ENCODE data around the gene TOP2B. TPM values are rescaled to one million over a fixed set of nuclear protein-coding genes. Genes with fewer than 3 reads are reported as not detected.

TOP2B gene, protein sequence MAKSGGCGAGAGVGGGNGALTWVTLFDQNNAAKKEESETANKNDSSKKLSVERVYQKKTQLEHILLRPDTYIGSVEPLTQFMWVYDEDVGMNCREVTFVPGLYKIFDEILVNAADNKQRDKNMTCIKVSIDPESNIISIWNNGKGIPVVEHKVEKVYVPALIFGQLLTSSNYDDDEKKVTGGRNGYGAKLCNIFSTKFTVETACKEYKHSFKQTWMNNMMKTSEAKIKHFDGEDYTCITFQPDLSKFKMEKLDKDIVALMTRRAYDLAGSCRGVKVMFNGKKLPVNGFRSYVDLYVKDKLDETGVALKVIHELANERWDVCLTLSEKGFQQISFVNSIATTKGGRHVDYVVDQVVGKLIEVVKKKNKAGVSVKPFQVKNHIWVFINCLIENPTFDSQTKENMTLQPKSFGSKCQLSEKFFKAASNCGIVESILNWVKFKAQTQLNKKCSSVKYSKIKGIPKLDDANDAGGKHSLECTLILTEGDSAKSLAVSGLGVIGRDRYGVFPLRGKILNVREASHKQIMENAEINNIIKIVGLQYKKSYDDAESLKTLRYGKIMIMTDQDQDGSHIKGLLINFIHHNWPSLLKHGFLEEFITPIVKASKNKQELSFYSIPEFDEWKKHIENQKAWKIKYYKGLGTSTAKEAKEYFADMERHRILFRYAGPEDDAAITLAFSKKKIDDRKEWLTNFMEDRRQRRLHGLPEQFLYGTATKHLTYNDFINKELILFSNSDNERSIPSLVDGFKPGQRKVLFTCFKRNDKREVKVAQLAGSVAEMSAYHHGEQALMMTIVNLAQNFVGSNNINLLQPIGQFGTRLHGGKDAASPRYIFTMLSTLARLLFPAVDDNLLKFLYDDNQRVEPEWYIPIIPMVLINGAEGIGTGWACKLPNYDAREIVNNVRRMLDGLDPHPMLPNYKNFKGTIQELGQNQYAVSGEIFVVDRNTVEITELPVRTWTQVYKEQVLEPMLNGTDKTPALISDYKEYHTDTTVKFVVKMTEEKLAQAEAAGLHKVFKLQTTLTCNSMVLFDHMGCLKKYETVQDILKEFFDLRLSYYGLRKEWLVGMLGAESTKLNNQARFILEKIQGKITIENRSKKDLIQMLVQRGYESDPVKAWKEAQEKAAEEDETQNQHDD (N-terminal part only)
- 100 to 1,000 TPM in 3 of 5 donors, 10 to 100 TPM in 2; 35.6 to 266 (median 113) TPM for total RNA-seq
- polyA plus RNA-seq: 10 to 100 TPM; 39.7 to 43.6 (median 39.9) TPM
- long read RNA-seq, donor 1: 0 reads
- long read RNA-seq, donor 2, full-length matches to known transcripts: 5 of 11 reads
- long read RNA-seq, donor 2, partial matches to known transcripts: 6 of 11 reads
- long read RNA-seq, donor 2, other reads (novel, unspliced or antisense): 0 of 11 reads
- long read RNA-seq, donor 3, partial matches to known transcripts: 13 of 13 reads
- long read RNA-seq, donor 3, other reads (novel, unspliced or antisense): 0 of 13 reads
- long read RNA-seq, donor 4: 0 reads
- long read RNA-seq, donor 5, full-length matches to known transcripts: 4 of 4 reads
- long read RNA-seq, donor 5, partial matches to known transcripts: 0 of 4 reads
- long read RNA-seq, donor 5, other reads (novel, unspliced or antisense): 0 of 4 reads
- long read RNA-seq, donor 6: 0 reads
- long read RNA-seq, donor 7, full-length matches to known transcripts: 4 of 4 reads
- long read RNA-seq, donor 7, partial matches to known transcripts: 0 of 4 reads
- long read RNA-seq, donor 7, other reads (novel, unspliced or antisense): 0 of 4 reads
- long read RNA-seq, donor 8, full-length matches to known transcripts: 3 of 3 reads
- long read RNA-seq, donor 8, partial matches to known transcripts: 0 of 3 reads
- long read RNA-seq, donor 8, other reads (novel, unspliced or antisense): 0 of 3 reads
- long read RNA-seq, donor 9, full-length matches to known transcripts: 1 of 1 reads
- long read RNA-seq, donor 9, partial matches to known transcripts: 0 of 1 reads
- long read RNA-seq, donor 9, other reads (novel, unspliced or antisense): 0 of 1 reads
- long read RNA-seq, donor 10: 0 reads

DNA sequence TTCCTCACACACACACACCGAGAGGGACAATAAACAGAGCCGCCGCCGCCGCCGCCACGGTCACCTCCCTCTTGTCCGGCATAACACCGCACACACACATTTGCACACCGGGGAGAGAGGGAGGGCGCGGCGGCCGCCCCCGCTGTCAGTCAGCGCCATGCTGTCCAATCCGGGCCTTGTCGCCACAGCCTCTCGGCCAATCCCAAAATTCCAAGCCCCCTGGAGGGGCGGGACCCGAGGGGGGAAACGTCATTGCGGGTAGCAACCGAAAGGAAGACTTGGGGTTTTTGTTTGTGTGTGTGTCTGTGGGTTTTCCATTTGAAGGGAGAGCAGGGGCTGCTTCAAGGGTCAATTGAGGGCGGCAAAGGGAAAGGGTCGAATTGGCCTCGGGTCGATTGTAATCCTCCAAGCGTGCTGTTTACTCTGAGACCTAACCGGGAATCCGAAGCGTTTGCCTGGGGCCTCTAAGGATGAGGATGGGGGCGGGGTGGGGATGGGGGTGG lies at the start of gene TOP2B:
Gene TOP2B, minus strand, starts transcription at position 96 of the 503 bp plus-strand sequence. CDS start 610 bp downstream, outside the sequence.
- intact Hi-C loops (cut with DNase I; ENCODE audit: low total_unique reads): loop anchor here (5.0 kb wide), 1 partner anchor 117 kb away; the partner anchor contains the start of gene NGLY1
- H3K27ac ChIP-seq: peak within 1 kb of the TSS; percentile 96 to 100 (median 99)
- no peaks in the 10 kb centered on the region for H3K27me3 ChIP-seq
- no peaks in the 10 kb centered on the region for H3K9me3 ChIP-seq
- peak within 1 kb of the TSS; percentile 65 to 86 (median 84) for H3K4me3 ChIP-seq
- peak; percentile 96 to 99 for DNase-seq
- peaks cover 20 to 46% (median 33%) of the 10 kb centered on the region in 4 donors for H3K4me1 ChIP-seq
- no peaks in the 10 kb centered on the region for H3K36me3 ChIP-seq
- WGBS, 5 donors: 0 to 1% (median 0%) methylated on average over 24 to 33 of the region's 33 CpGs
- TF ChIP-seq, protein P1, sequence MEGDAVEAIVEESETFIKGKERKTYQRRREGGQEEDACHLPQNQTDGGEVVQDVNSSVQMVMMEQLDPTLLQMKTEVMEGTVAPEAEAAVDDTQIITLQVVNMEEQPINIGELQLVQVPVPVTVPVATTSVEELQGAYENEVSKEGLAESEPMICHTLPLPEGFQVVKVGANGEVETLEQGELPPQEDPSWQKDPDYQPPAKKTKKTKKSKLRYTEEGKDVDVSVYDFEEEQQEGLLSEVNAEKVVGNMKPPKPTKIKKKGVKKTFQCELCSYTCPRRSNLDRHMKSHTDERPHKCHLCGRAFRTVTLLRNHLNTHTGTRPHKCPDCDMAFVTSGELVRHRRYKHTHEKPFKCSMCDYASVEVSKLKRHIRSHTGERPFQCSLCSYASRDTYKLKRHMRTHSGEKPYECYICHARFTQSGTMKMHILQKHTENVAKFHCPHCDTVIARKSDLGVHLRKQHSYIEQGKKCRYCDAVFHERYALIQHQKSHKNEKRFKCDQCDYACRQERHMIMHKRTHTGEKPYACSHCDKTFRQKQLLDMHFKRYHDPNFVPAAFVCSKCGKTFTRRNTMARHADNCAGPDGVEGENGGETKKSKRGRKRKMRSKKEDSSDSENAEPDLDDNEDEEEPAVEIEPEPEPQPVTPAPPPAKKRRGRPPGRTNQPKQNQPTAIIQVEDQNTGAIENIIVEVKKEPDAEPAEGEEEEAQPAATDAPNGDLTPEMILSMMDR (IDR thresholded peaks at IDR 0.05): no peak
- TF ChIP-seq POLR2A (IDR thresholded peaks at IDR 0.05) (peak in 2 of 4 donors; percentile 74 to 90), POLR2AphosphoS5 (IDR thresholded peaks at IDR 0.05) (peak; percentile 83 to 92 (median 88)), EP300 (IDR thresholded peaks at IDR 0.05) (no peak)

DNA sequence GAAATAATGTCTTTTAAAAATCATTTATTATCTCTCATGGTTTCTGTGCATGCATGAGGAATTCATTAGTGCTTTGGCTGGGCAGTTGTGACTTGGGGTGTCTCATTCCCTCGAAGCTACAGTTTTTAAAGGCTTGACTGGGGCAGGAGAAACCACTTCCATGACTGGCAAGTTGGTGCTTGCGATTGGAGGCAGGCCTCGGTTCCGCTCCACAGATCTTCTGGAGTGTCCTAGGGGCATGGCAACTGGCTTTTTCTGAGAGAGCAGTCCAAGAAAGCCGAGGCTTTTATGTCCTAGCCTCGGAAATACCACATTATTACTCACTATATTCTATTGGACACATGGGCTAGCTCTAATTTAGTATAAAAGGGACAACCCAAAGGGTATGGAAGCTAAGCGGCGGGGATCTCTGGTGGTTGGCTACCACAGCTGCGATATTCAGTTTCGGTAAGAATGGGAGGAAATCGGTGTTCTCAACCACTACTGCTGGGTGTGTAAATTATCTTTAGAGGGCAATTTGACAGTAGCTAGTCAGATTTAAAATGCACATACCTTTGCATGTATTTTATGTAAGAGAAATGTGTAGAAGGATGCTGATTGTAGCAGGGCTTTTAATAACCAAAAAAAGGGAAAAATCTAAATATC lies 48.8 kb upstream of the TOP2B start:
- TF ChIP-seq, protein P1 (IDR thresholded peaks at IDR 0.05): no peak
- no peak for TF ChIP-seq POLR2A (IDR thresholded peaks at IDR 0.05)
- TF ChIP-seq EP300 (IDR thresholded peaks at IDR 0.05): no peak
- no peak for TF ChIP-seq POLR2AphosphoS5 (IDR thresholded peaks at IDR 0.05)
- peaks cover 0 to 4% (median 0%) of the 10 kb centered on the region in 4 donors for H3K36me3 ChIP-seq
- no peaks in the 10 kb centered on the region for H3K4me1 ChIP-seq
- no peak for DNase-seq
- no peak overlapping the region for H3K27ac ChIP-seq
- H3K4me3 ChIP-seq: no peak overlapping the region
- H3K9me3 ChIP-seq: no peaks in the 10 kb centered on the region
- 88 to 92% (median 92%) methylated on average over 11 of the region's 11 CpGs for WGBS, 5 donors
- H3K27me3 ChIP-seq: no peaks in the 10 kb centered on the region
- intact Hi-C loops (cut with DNase I; ENCODE audit: low total_unique reads): no loop called here

DNA sequence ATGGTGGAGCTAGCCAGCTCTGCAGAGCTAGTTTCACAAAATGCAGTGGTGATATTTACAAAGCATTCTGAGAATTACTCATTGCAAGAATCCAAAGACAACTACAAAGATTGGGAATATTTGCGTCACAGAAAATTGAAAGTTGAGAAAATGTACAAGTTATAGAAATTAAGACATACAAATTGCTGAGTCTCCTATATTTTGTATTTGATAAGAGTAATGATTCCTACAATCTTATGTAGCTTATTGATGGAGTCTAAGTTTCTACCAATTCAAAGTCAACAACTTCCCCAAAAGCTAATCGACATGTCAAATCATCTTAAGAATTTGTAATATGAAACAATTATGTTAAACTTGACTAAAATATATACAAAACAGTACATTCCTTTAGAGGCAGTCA lies 46.4 kb upstream of the TOP2B start:
- intact Hi-C loops (cut with DNase I; ENCODE audit: low total_unique reads): no loop called here
- 93 to 97% (median 95%) methylated on average over 2 of the region's 2 CpGs for WGBS, 5 donors
- no peaks in the 10 kb centered on the region for H3K4me1 ChIP-seq
- TF ChIP-seq, protein P1 (IDR thresholded peaks at IDR 0.05): no peak
- TF ChIP-seq POLR2AphosphoS5 (IDR thresholded peaks at IDR 0.05): no peak
- no peak for TF ChIP-seq EP300 (IDR thresholded peaks at IDR 0.05)
- no peak for TF ChIP-seq POLR2A (IDR thresholded peaks at IDR 0.05)
- no peak overlapping the region for H3K27ac ChIP-seq
- H3K9me3 ChIP-seq: no peaks in the 10 kb centered on the region
- no peak for DNase-seq
- H3K36me3 ChIP-seq: no peaks in the 10 kb centered on the region
- peaks cover 0 to 16% (median 0%) of the 10 kb centered on the region in 3 donors for H3K27me3 ChIP-seq
- H3K4me3 ChIP-seq: no peak overlapping the region

Measured in stomach (tissue), 19 donors.